ENCODE data around the gene SLC23A2.
A peak's percentile ranks its signal among the peaks of the same experiment; 100 is the strongest.

Gene SLC23A2

GRCh38 chr20:4832469-4832868, 168.8 kb downstream of the SLC23A2 start:
- Histone ChIP-seq H3K18ac (ENCODE audit: low read length) (no peak overlapping the region), H3K9ac (ENCODE audit: low read depth, low read length, poor library complexity) (no peak overlapping the region), H3K79me1 (ENCODE audit: low read depth, low read length) (no peaks in the 10 kb centered on the region), H3K14ac (ENCODE audit: low read length) (no peak overlapping the region), H2AFZ (ENCODE audit: low read length) (no peak overlapping the region), H3K9me3 (replicated peaks in 1 of 2; ENCODE audit: control insufficient read depth in 2 of 2, insufficient read depth in 1 of 2, low read depth in 1 of 2, low read length in 2 of 2) (peaks cover 0 to 4% of the 10 kb centered on the region in 2 donors), H3K4ac (ENCODE audit: low read length) (no peak overlapping the region), H3K36me3 (replicated peaks in 1 of 2; ENCODE audit: control insufficient read depth in 2 of 2, insufficient read depth in 2 of 2, low read length in 2 of 2) (no peaks in the 10 kb centered on the region), H3K4me1 (ENCODE audit: control insufficient read depth in 2 of 2, insufficient read depth in 1 of 2, low read depth in 1 of 2, low read length in 2 of 2) (peaks cover 4 to 10% of the 10 kb centered on the region in 2 donors), H3K27ac (replicated peaks; ENCODE audit: low read length) (no peak overlapping the region), H3K4me3 (ENCODE audit: low read length in 2 of 2) (no peak overlapping the region), H4K8ac (ENCODE audit: low read depth, low read length) (no peak overlapping the region), H2AK5ac (ENCODE audit: low read depth, low read length) (no peak overlapping the region), H2BK12ac (ENCODE audit: low read length) (no peak overlapping the region), H3K4me2 (ENCODE audit: insufficient read depth, low read length, poor library complexity, severe bottlenecking) (no peak overlapping the region), H3K27me3 (ENCODE audit: control insufficient read depth in 3 of 3, insufficient read depth in 3 of 3, low read depth in 1 of 3, low read length in 3 of 3) (no peaks in the 10 kb centered on the region), H3K23ac (ENCODE audit: low read depth, low read length, poor library complexity) (no peak overlapping the region), H2BK15ac (ENCODE audit: low read length) (no peak overlapping the region), H4K91ac (ENCODE audit: low read depth, low read length, poor library complexity) (no peak overlapping the region), H2BK5ac (ENCODE audit: low read length) (no peak overlapping the region), H2BK120ac (ENCODE audit: low read depth, low read length) (no peak overlapping the region)
- no peak for DNase-seq (ENCODE audit: low spot score)
- WGBS, 2 donors (ENCODE audit: extremely low coverage in 2 of 2, insufficient read length in 2 of 2, insufficient replicate concordance in 1 of 2) = no CpG with 5 or more reads among the region's 2 CpGs

- H3K4ac ChIP-seq (ENCODE audit: low read length) = no peak overlapping the region
- no peak overlapping the region for H3K4me3 ChIP-seq (ENCODE audit: low read length in 2 of 2)
- H3K9ac ChIP-seq (ENCODE audit: low read depth, low read length, poor library complexity) = no peak overlapping the region
- no CpG with 5 or more reads among the region's 2 CpGs for WGBS, 2 donors (ENCODE audit: extremely low coverage in 2 of 2, insufficient read length in 2 of 2, insufficient replicate concordance in 1 of 2)
- no peak overlapping the region for H2BK15ac ChIP-seq (ENCODE audit: low read length)
- H3K4me2 ChIP-seq (ENCODE audit: insufficient read depth, low read length, poor library complexity, severe bottlenecking) = no peak overlapping the region
- H3K27me3 ChIP-seq (ENCODE audit: control insufficient read depth in 3 of 3, insufficient read depth in 3 of 3, low read depth in 1 of 3, low read length in 3 of 3) = no peaks in the 10 kb centered on the region
- no peaks in the 10 kb centered on the region for H3K79me1 ChIP-seq (ENCODE audit: low read depth, low read length)
- peaks cover 2 to 6% of the 10 kb centered on the region in 2 donors for H3K4me1 ChIP-seq (ENCODE audit: control insufficient read depth in 2 of 2, insufficient read depth in 1 of 2, low read depth in 1 of 2, low read length in 2 of 2)
- no peak overlapping the region for H4K8ac ChIP-seq (ENCODE audit: low read depth, low read length)
- no peak overlapping the region for H3K27ac ChIP-seq (replicated peaks; ENCODE audit: low read length)
- H3K36me3 ChIP-seq (replicated peaks in 1 of 2; ENCODE audit: control insufficient read depth in 2 of 2, insufficient read depth in 2 of 2, low read length in 2 of 2) = no peaks in the 10 kb centered on the region
- no peak overlapping the region for H2BK12ac ChIP-seq (ENCODE audit: low read length)
- no peak overlapping the region for H3K14ac ChIP-seq (ENCODE audit: low read length)
- H3K9me3 ChIP-seq (replicated peaks in 1 of 2; ENCODE audit: control insufficient read depth in 2 of 2, insufficient read depth in 1 of 2, low read depth in 1 of 2, low read length in 2 of 2) = peaks cover 0 to 4% of the 10 kb centered on the region in 2 donors
- no peak overlapping the region for H2BK5ac ChIP-seq (ENCODE audit: low read length)
- no peak overlapping the region for H4K91ac ChIP-seq (ENCODE audit: low read depth, low read length, poor library complexity)
- no peak for DNase-seq (ENCODE audit: low spot score)
- no peak overlapping the region for H3K23ac ChIP-seq (ENCODE audit: low read depth, low read length, poor library complexity)
- H2AFZ ChIP-seq (ENCODE audit: low read length) = no peak overlapping the region
- no peak overlapping the region for H2BK120ac ChIP-seq (ENCODE audit: low read depth, low read length)
- H2AK5ac ChIP-seq (ENCODE audit: low read depth, low read length) = no peak overlapping the region
- H3K18ac ChIP-seq (ENCODE audit: low read length) = no peak overlapping the region
Measured at GRCh38 chr20:4830696-4831095, 170.6 kb downstream of the SLC23A2 start.

- Histone ChIP-seq H3K9me3 (replicated peaks in 1 of 2; ENCODE audit: control insufficient read depth in 2 of 2, insufficient read depth in 1 of 2, low read depth in 1 of 2, low read length in 2 of 2) (peaks cover 0 to 4% of the 10 kb centered on the region in 2 donors), H2AK5ac (ENCODE audit: low read depth, low read length) (no peak overlapping the region), H3K14ac (ENCODE audit: low read length) (no peak overlapping the region), H3K23ac (ENCODE audit: low read depth, low read length, poor library complexity) (no peak overlapping the region), H3K9ac (ENCODE audit: low read depth, low read length, poor library complexity) (no peak overlapping the region), H2AFZ (ENCODE audit: low read length) (no peak overlapping the region), H3K27me3 (ENCODE audit: control insufficient read depth in 3 of 3, insufficient read depth in 3 of 3, low read depth in 1 of 3, low read length in 3 of 3) (no peaks in the 10 kb centered on the region), H2BK5ac (ENCODE audit: low read length) (no peak overlapping the region), H3K4me2 (ENCODE audit: insufficient read depth, low read length, poor library complexity, severe bottlenecking) (no peak overlapping the region), H3K27ac (replicated peaks; ENCODE audit: low read length) (no peak overlapping the region), H3K4ac (ENCODE audit: low read length) (no peak overlapping the region), H3K4me3 (ENCODE audit: low read length in 2 of 2) (no peak overlapping the region), H2BK12ac (ENCODE audit: low read length) (no peak overlapping the region), H3K4me1 (ENCODE audit: control insufficient read depth in 2 of 2, insufficient read depth in 1 of 2, low read depth in 1 of 2, low read length in 2 of 2) (peaks cover 1 to 2% of the 10 kb centered on the region in 2 donors), H3K36me3 (replicated peaks in 1 of 2; ENCODE audit: control insufficient read depth in 2 of 2, insufficient read depth in 2 of 2, low read length in 2 of 2) (no peaks in the 10 kb centered on the region), H2BK15ac (ENCODE audit: low read length) (no peak overlapping the region), H4K91ac (ENCODE audit: low read depth, low read length, poor library complexity) (no peak overlapping the region), H4K8ac (ENCODE audit: low read depth, low read length) (no peak overlapping the region), H3K79me1 (ENCODE audit: low read depth, low read length) (no peaks in the 10 kb centered on the region), H3K18ac (ENCODE audit: low read length) (no peak overlapping the region), H2BK120ac (ENCODE audit: low read depth, low read length) (no peak overlapping the region)
- no peak for DNase-seq (ENCODE audit: low spot score)
- no CpG with 5 or more reads among the region's 3 CpGs for WGBS, 2 donors (ENCODE audit: extremely low coverage in 2 of 2, insufficient read length in 2 of 2, insufficient replicate concordance in 1 of 2)
Measured at GRCh38 chr20:4830259-4830658, 171.1 kb downstream of the SLC23A2 start.

GRCh38 chr20:4829514-4830215, 171.6 kb downstream of the SLC23A2 start:
- H2BK120ac ChIP-seq (ENCODE audit: low read depth, low read length) = no peak overlapping the region
- peaks cover 2% of the 10 kb centered on the region in 2 donors for H3K4me1 ChIP-seq (ENCODE audit: control insufficient read depth in 2 of 2, insufficient read depth in 1 of 2, low read depth in 1 of 2, low read length in 2 of 2)
- H3K4me3 ChIP-seq (ENCODE audit: low read length in 2 of 2) = no peak overlapping the region
- H3K4me2 ChIP-seq (ENCODE audit: insufficient read depth, low read length, poor library complexity, severe bottlenecking) = no peak overlapping the region
- H3K4ac ChIP-seq (ENCODE audit: low read length) = no peak overlapping the region
- peak overlapping the region; percentile 32 for H2AFZ ChIP-seq (ENCODE audit: low read length)
- no peak overlapping the region for H4K8ac ChIP-seq (ENCODE audit: low read depth, low read length)
- no peak overlapping the region for H2BK15ac ChIP-seq (ENCODE audit: low read length)
- H3K79me1 ChIP-seq (ENCODE audit: low read depth, low read length) = no peaks in the 10 kb centered on the region
- no CpG with 5 or more reads among the region's 4 CpGs for WGBS, 2 donors (ENCODE audit: extremely low coverage in 2 of 2, insufficient read length in 2 of 2, insufficient replicate concordance in 1 of 2)
- no peak overlapping the region for H3K27ac ChIP-seq (replicated peaks; ENCODE audit: low read length)
- no peak overlapping the region for H4K91ac ChIP-seq (ENCODE audit: low read depth, low read length, poor library complexity)
- H3K36me3 ChIP-seq (replicated peaks in 1 of 2; ENCODE audit: control insufficient read depth in 2 of 2, insufficient read depth in 2 of 2, low read length in 2 of 2) = no peaks in the 10 kb centered on the region
- no peak overlapping the region for H2BK12ac ChIP-seq (ENCODE audit: low read length)
- no peak overlapping the region for H3K18ac ChIP-seq (ENCODE audit: low read length)
- H2BK5ac ChIP-seq (ENCODE audit: low read length) = no peak overlapping the region
- no peak overlapping the region for H3K23ac ChIP-seq (ENCODE audit: low read depth, low read length, poor library complexity)
- H2AK5ac ChIP-seq (ENCODE audit: low read depth, low read length) = no peak overlapping the region
- no peak overlapping the region for H3K14ac ChIP-seq (ENCODE audit: low read length)
- no peak for DNase-seq (ENCODE audit: low spot score)
- peaks cover 0 to 4% of the 10 kb centered on the region in 2 donors for H3K9me3 ChIP-seq (replicated peaks in 1 of 2; ENCODE audit: control insufficient read depth in 2 of 2, insufficient read depth in 1 of 2, low read depth in 1 of 2, low read length in 2 of 2)
- H3K9ac ChIP-seq (ENCODE audit: low read depth, low read length, poor library complexity) = no peak overlapping the region
- H3K27me3 ChIP-seq (ENCODE audit: control insufficient read depth in 3 of 3, insufficient read depth in 3 of 3, low read depth in 1 of 3, low read length in 3 of 3) = no peaks in the 10 kb centered on the region

All from neuronal stem cell (in vitro differentiated cells).